DMS79 treated with DMSO at 0.1 percent for 48 hours (cell line): ENCODE measurements around the gene GALE.
"Not testable (repeated sequence)": the region's sequence is repeated elsewhere in the genome, so short reads cannot be mapped to it uniquely, and the experiment has no call there.

Source experiments
- DNase-seq: peaks from one replicate; lab custom pipeline; 2025; lab: John Stamatoyannopoulos, UW

The GALE gene

GRCh38 chr1:23792151-23792945, 8.2 kb downstream of the GALE start:
- DNase-seq = no peak

- DNase-seq = peak; percentile 26
Measured at GRCh38 chr1:23791516-23792047, 9.0 kb downstream of the GALE start.

GRCh38 chr1:23790696-23791515, 9.6 kb downstream of the GALE start, which contains the start of gene LYPLA2:
TSS of gene LYPLA2 (plus strand) at chr1:23791145. CDS start at chr1:23792683, 1,538 bp downstream.
- peak; percentile 83 for DNase-seq

GRCh38 chr1:23788695-23789094, 11.9 kb downstream of the GALE start:
- no peak for DNase-seq

GRCh38 chr1:23787701-23788100, 12.9 kb downstream of the GALE start:
- DNase-seq = no peak

- DNase-seq = no peak
Measured at GRCh38 chr1:23784846-23785245, 15.7 kb downstream of the GALE start.

- not testable (repeated sequence) for DNase-seq
Measured at GRCh38 chr1:23783141-23783540, 17.4 kb downstream of the GALE start.

GRCh38 chr1:23779826-23780371, 20.7 kb downstream of the GALE start:
- no peak for DNase-seq

- peak; percentile 91 for DNase-seq
Measured at GRCh38 chr1:23777979-23778814, 22.4 kb downstream of the GALE start, which contains the start of gene PITHD1. TSS of gene PITHD1 (plus strand) at chr1:23778418. CDS start at chr1:23778516, 98 bp downstream.

GRCh38 chr1:23776217-23776616, 24.3 kb downstream of the GALE start:
- no peak for DNase-seq

GRCh38 chr1:23774174-23774880, 26.2 kb downstream of the GALE start:
- peak; percentile 84 for DNase-seq

GRCh38 chr1:23772854-23773242, 27.7 kb downstream of the GALE start:
- DNase-seq = no peak

- peak; percentile 69 for DNase-seq
Measured at GRCh38 chr1:23772049-23772853, 28.3 kb downstream of the GALE start.

- DNase-seq = no peak
Measured at GRCh38 chr1:23768733-23769132, 31.8 kb downstream of the GALE start.

- no peak for DNase-seq
Measured at GRCh38 chr1:23763041-23763577, 37.4 kb downstream of the GALE start.

GRCh38 chr1:23759277-23759676, 41.3 kb downstream of the GALE start:
- no peak for DNase-seq

- DNase-seq = no peak
Measured at GRCh38 chr1:23757812-23758211, 42.7 kb downstream of the GALE start.

- no peak for DNase-seq
Measured at GRCh38 chr1:23756676-23757075, 43.9 kb downstream of the GALE start.

- no peak for DNase-seq
Measured at GRCh38 chr1:23752909-23753308, 47.6 kb downstream of the GALE start.

- DNase-seq = no peak
Measured at GRCh38 chr1:23751815-23752200, 48.7 kb downstream of the GALE start.
